AG20443 (cell line): ENCODE measurements around the gene PATJ.
"Not testable (repeated sequence)": the region's sequence is repeated elsewhere in the genome, so short reads cannot be mapped to it uniquely, and the experiment has no call there.

Experiments used
- DNase-seq: peaks from one replicate; pipeline ENCODE4 v3.0.0; 2012; ENCODE audit warnings: low spot score, mixed read lengths

Gene PATJ, protein sequence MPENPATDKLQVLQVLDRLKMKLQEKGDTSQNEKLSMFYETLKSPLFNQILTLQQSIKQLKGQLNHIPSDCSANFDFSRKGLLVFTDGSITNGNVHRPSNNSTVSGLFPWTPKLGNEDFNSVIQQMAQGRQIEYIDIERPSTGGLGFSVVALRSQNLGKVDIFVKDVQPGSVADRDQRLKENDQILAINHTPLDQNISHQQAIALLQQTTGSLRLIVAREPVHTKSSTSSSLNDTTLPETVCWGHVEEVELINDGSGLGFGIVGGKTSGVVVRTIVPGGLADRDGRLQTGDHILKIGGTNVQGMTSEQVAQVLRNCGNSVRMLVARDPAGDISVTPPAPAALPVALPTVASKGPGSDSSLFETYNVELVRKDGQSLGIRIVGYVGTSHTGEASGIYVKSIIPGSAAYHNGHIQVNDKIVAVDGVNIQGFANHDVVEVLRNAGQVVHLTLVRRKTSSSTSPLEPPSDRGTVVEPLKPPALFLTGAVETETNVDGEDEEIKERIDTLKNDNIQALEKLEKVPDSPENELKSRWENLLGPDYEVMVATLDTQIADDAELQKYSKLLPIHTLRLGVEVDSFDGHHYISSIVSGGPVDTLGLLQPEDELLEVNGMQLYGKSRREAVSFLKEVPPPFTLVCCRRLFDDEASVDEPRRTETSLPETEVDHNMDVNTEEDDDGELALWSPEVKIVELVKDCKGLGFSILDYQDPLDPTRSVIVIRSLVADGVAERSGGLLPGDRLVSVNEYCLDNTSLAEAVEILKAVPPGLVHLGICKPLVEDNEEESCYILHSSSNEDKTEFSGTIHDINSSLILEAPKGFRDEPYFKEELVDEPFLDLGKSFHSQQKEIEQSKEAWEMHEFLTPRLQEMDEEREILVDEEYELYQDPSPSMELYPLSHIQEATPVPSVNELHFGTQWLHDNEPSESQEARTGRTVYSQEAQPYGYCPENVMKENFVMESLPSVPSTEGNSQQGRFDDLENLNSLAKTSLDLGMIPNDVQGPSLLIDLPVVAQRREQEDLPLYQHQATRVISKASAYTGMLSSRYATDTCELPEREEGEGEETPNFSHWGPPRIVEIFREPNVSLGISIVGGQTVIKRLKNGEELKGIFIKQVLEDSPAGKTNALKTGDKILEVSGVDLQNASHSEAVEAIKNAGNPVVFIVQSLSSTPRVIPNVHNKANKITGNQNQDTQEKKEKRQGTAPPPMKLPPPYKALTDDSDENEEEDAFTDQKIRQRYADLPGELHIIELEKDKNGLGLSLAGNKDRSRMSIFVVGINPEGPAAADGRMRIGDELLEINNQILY (N-terminal part only)

DNA sequence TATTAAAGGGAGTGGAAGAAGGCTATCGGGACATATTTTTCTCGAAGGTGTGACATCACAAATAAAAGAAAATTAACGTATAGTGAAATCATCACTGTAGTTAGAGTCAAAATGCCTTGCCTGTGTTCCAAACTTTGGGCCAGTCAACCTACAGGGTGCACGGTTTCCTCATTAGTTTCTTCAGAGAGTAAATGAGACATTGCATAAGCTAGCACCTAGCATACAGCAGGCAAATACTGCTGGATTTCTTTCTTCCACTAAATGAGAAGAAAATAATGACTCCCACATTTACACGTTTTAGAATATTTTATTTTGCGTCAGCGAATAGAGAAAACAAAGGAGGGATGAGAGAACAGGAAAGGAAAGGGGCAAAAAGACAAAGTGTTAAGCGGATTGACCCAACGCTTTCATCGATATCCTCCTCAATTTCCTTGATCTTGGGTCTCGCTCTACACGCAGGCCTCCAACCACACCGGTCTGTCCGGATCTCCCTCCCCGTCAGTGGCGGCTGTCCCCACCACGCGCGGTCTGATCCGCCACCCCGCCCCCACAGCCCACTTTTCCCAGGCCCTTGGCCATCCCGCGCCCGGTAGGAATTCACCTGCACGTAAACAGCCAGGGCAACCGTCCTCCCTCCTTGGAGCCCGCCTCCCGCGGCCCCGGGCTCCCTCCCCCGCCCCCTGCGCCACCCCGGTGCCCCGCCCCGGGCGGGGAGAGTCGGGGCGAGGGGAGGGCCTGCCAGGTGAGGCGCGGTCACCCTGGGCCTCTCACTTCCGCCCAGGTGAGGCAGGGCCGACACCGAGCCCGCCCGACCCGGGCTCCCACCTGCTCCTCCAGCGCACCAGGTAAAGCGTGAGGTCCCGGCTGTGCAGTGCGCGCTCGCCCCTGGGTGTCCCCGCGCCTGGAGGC, at the start of gene PATJ:
Gene PATJ (plus strand): TSS at position 770 of the 909 bp plus-strand sequence. CDS start 20,413 bp downstream, outside the sequence.
- peak; percentile 75 for DNase-seq

DNA sequence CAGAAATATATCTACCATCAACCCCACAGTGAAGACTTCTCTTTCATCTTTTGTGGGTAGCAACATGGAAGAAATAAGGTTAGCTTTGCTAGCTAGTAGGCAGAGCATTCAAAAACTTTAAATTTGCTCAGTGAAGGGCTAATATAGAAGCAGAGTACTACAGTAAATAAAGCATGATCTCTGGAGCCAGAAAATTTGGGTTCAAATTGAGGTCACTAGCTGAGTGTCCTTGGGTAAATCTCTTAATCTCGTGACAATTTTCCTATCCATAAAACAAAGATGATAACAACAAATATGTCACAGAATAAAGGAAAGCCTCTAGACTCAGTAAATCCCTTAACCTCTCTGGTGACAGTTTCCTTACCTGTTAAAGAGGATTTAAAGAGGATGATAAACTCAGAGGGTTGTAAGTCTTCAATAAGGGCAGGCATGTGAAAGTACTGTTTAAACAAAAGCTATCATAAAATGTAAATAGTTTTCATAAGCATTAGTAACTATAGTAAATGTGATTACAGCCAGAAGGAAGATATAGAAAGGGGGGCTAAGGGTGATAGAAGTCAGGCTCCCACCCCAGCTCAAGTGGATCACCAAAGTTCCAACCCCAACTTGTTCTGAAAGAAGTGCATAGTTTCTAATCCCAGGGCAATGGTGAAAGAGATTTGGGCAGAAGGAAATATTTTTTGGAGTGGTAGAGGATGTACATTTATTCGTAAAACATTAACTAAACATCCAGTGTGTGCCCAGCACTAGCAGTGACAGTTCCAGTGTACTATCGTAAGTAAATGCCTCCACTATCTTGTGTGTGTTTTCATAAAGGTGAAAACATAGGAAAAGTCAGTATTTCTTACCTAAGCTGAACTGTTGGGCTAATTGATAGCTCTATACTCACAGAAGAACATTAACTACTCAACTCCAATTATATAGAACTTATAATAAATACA, 42.1 kb upstream of the PATJ start:
- no peak for DNase-seq

DNA sequence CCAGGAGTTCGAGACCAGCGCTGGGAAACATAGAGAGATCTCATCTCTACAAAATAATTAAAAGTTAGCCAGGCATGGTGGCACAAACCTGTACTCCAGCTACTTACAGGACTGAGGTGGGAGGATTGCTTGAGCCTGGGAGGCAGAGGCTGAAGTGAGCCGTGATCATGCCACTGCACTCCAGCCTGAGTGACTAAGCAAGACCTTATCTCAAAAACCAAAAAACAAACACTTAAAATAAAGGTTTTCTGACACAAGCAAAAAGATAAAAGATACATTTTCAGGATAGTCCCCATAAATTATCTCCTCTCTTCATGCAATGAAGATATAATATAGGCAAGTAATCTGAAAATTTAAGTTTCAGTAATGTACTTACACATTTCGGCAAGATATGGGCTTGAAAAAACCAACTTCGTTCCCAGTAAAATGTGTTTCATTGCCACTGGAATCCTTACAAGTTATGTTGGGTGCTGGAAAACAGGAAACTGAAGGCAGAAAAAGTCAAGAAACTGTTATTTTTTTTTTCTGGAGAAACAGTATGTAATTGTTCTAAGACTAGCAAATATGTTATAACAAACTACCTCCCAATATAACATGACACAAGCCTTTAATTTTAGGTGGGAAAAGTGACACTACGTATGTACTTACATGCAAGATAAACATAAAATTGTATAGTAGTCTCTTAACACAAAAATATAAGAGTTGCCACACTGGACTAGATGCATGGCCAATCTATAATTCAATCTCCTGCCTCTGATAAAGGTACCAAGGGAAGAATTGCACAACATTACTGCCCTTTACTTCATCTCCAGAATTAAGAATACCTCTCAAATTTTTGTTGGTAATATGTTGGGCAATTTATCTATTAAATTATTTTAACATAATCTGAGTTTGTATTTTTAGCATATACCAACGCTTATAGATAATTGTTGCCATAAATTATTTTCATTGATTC, 33.0 kb upstream of the PATJ start:
- DNase-seq: no peak

DNA sequence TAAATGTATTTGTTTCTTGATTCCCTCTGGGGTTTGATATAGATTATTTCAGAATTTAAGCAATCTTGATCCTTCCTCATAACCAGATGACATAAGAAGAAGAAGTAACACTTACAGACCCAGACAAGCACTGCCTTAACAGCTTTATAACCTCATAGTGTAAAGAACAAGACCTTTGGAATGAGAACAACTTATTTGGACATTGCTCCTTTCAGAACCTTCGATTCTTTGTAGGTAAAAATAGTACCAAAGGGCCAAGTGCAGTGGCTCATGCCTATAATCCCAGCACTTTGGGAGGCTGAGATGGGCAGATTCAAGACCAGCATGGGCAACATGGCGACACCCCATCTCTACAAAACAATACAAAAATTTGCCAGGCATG, 32.4 kb upstream of the PATJ start:
- DNase-seq: no peak

DNA sequence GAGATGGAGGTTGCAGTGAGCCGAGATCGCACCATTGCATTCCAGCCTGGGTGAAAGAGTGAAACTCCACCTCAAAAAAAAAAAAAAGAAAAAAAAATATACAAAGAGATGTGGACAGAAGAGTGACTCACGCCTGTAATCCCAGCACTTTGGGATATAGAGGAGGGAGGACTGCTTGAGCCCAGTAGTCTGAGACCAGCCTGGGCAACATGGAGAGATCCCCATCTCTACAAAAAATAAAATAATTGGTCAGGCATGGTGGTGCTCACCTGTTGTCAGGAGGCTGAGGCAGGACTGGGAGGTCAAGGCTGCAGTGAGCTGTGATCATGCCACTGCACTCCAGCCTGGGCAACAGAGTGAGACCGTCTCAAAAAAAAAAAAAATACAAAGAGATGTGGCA, 31.0 kb upstream of the PATJ start:
- DNase-seq: not testable (repeated sequence)

DNA sequence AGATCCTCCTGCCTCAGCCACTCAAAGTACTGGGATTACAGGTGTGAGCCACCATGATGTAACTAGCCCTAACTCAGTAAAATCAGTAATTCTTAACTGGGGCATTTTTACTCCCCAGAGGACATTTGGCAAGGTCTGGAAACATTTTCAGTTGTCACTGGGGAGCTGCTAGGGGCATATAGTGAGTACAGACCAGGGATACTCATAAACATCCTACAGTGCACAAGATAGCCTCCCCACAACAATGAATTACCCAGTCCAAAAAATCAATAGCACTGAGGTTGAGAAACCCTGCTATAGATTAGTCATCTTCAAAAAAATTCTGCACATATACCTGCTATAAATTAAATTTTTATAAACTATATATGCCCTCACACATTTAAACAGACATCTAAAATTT, 30.3 kb upstream of the PATJ start:
- DNase-seq: no peak

DNA sequence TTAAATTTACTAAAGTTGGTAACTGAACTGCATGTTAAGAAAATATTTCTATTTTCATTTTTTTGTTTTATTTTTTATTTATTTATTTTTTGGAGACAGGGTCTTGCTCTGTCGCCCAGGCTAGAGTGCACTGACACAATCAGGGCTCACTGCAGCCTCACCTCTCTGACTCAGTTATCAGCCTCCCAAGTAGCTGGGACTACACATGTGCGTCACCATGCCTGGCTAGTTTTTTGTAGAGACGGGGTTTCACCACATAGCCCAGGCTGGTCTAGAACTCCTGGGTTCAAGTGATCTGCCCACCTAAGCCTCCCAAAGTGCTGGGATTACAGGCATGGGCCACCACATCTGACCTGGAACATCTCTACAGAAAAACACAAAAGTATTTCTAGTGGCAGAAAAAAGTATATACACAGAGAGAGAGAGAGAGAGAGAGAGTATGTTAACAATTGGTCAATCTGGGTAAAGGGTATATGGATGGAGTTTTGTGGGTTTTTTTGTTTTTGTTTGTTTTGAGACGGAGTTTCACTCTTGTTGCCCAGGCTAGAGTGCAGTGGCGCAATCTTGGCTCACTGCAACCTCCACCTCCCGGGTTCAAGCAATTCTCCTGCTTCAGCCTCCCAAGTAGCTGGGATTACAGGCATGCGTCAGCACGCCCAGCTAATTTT, 23.1 kb upstream of the PATJ start:
- DNase-seq: not testable (repeated sequence)

DNA sequence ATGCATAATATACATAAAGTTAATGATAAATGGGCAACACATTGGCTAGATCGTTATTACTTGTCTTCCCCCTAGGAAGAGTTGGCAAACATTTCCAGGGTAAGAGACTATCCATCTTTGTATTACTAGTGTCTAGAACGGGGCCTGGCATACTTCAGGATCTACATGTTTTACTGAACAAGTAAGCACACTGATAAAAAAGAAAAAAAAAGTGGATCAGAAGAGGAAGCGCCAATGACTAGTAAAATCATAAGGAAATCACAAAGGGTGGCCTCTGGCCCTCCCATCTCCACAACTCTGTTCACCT, 17.8 kb upstream of the PATJ start:
- DNase-seq: no peak

DNA sequence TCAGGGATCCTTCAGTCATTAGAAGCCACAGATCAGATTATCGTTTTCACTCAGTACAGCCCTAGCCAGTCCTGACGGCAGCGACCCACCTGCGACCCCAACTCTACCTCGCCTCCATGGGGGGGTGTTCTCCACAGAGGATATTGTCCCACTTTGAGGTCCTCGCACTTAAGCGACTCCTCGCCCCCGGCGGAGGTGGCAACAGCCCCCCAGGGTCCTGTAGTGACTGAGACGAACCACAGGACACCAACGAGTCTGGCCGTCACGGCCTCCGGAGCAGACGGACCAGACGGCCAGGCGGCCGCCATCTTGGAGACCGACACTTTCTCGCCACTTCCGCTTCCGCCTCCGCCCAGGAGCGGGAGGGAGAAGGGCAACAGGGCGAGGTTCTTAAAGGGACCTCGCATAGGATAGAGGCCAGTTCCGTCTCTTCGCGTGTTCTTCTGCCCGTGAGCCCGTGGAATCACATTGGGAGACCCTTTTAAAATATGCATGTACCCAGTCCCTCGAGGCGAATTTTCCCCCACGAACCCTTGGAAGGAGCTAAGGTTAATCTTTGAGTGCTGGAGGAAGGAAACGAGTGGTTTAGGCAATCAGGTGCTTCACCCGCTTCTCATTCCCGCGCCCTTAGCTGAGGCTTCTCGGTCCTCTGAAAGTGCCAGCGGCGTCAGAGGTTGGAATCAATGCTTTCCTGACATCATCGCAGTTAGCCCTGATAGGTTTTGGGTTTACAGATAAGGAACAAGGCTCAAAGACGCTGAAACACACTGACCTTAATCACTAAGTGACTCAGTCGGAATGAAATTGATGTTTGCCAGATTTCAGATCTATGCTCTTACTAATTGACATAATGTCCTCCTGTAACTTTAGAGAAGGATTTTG, 17.2 kb upstream of the PATJ start, which contains the start of gene TM2D1:
Gene TM2D1 (minus strand): TSS at position 329 of the 882 bp plus-strand sequence. CDS start 21 bp downstream, at position 308.
- DNase-seq: peak; percentile 96

DNA sequence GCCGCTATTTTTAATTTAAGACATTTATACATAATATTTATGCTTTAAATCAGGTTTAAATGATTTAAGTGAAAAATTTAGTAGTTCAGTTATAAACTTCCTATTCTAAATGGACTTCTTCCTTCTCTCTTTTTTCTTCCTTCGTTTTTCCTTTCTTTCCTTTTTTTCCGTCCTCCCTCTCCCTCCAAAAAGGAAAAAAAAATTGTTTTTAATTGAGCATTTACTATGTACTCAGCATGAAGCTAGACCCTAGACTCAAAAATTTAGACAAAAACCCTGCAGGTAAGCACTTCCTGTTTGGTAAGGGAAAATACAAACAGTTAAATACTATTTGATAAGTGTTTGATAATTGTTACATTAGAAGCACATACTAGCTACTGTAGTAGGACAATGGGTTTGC, 14.7 kb upstream of the PATJ start:
- DNase-seq: no peak

DNA sequence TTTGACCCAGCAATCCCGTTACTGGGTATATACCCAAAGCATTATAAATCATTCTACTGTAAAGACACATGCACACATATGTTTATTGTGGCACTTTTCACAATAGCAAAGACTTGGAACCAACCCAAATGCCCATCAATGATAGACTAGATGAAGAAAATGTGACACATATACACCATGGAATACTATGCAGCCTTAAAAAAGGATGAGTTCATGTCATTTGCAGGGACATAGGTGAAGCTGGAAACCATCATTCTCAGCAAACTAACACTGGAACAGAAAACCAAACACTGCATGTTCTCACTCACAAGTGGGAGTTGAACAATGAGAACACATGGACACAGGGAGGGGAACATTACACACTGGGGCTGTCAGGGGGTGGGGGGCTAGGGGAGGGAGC, 11.6 kb upstream of the PATJ start:
- not testable (repeated sequence) for DNase-seq

DNA sequence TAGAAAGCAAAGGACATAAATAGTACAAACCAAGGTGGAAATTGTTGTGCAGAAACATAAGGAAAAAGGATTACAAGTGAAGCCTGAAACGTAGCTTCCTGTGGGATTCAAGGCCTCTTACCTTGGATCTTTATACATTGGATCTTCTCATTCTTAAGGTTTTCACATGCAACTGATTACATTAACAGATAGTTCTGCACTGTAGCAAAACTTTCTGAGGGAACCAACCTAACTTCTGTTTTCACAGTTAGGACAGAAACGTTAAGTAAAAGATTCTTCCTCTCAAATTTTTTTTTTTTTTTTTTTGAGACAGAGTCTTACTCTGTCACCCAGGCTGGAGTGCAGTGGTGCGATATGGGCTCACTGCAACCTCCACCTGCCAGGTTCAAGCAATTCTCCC, 9.6 kb upstream of the PATJ start:
- no peak for DNase-seq

DNA sequence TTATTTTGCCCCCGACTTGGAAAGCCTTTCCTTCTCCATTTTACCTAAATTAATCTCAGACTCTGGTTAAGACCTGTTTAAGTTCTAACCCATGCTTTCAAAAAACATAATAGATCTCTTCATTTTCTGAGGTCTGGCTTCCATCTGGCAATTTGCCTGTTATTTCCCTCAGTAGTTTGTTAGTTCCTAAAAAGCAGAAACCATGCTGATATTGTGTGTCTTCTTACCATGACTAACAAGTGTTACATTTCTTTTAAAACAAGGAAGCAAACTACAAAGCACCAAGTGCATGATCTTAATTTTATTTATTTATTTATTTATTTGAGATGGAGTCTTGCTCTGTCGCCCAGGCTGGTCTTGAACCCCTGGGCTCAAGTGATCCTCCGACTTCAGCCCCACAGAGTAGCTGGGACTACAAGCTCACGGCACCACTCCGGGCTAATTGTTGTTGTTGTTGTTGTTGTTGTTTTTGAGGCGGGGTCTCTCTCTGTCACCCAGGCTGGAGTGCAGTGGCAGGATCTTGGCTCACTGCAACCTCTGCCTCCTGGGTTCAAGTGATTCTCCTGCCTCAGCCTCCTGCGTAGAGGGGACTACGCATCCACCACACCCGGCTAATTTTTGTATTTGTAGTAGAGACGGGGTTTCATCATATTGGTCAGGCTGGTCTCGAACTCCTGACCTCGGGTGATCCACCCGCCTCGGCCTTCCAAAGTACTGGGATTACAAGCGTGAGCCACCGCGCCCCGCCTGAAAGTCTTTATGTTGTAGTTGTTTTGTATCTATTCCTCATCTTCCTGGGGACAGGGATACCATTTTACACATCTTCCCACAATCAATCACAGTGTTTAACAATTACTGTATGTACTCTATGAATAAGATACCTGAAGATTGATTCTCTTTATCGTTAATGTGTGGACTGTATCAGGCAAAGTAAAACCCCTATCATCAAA, 1.3 kb upstream of the PATJ start:
- DNase-seq: no peak

DNA sequence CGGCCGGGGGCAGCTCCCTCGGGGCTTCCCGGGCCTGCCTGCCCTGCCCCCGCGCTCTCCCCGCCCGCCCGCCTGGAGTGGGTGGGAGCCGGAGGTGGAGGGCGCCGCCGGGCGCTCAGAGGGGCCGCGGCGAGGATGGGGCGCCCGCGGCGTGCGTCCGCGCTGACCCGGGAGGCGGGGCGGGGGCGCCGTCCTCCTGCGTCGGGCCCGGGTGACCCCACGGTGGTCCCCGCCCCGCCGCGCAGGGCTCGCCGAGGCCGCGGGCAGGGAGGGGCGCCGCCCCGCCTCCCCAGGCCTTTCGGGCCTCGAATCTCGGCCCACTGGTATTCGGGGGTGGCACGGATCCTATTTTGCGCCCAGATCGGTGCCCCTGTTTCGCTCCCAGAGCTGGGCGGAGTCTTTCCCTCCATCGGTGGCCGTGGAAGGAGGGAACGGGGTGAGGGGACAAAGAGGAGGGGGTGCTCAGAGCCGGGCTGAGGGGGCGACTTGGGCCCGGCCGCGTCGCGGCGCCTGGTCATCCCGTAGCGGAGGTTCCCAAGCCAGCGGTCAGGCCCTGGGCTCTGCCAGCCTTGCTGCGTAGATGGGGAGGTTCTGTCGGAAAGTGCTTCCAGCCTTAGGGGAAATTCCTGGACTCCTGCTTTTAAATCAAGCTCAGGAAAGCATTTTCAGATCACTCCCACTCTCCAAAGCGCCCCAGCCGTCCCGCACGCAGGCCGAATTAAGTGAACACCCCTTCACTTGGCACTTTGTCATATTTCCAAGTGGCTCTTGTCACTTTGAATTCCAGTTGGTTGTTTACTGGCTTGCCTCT, 545 bp downstream of the PATJ start:
- DNase-seq: peak; percentile 91

DNA sequence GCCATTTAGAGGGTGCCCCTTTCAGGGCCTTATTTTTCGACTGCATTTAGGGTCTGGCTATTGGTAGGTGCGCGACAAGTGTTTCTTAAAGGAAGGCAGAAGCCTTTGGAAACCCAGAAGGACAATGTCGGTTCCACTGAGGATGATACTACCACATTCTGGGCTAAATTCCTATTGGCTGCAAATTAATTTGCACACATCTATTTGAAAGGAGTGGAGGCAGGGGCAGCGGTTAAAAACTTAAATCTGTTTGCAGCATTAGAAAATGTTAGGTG, 1.1 kb downstream of the PATJ start:
- DNase-seq: no peak
